Astrocyte of the cerebellum (primary cell): Measurements from ENCODE around the gene TMCO6.
A peak's percentile ranks its signal among the peaks of the same experiment; 100 is the strongest.
"Not testable (repeated sequence)": the region's sequence is repeated elsewhere in the genome, so short reads cannot be mapped to it uniquely, and the experiment has no call there.

ENCODE experiments used
- DNase-seq: peaks from one replicate; pipeline ENCODE4 v3.0.0-alpha.2; 2011; ENCODE audit warnings: low read depth
- H3K4me3 ChIP-seq: 2 replicates; pipeline ENCODE4 v1.5.1; 2011; ENCODE audit warnings: mild to moderate bottlenecking, low read depth, low read length, moderate library complexity
- CTCF ChIP-seq: IDR thresholded peaks from 2 replicates; pipeline ENCODE4 v1.5.1; 2012; ENCODE audit warnings: low read length, low read depth, moderate library complexity, mild to moderate bottlenecking; ENCODE audit errors: missing control alignments
- in situ Hi-C: cut with HindIII; loops from 2 replicates; pipeline ENCODE4 v1.10.0; 2017; ENCODE audit warnings: low sequenced_read_pairs

TMCO6 gene

GRCh38 chr5:140647042-140647419 is 7.8 kb downstream of the TMCO6 start:
- in situ Hi-C loops, result loop anchor here (5.0 kb wide), 1 partner anchor 105 kb away; no protein-coding TSS in a partner anchor
- no peak for DNase-seq
- no peak for TF ChIP-seq CTCF
- peak overlapping the region; percentile 61 for H3K4me3 ChIP-seq

- in situ Hi-C loops, result no loop called here
- TF ChIP-seq CTCF, result no peak
- no peak for DNase-seq
- no peak overlapping the region for H3K4me3 ChIP-seq
Measured at GRCh38 chr5:140658870-140659269, 19.6 kb downstream of the TMCO6 start.

GRCh38 chr5:140660371-140660770 is 21.1 kb downstream of the TMCO6 start:
- DNase-seq, in situ Hi-C loops, H3K4me3 ChIP-seq: not testable (repeated sequence)

- no peak for DNase-seq
- H3K4me3 ChIP-seq, result peak overlapping the region; percentile 86
- in situ Hi-C loops, result no loop called here
- no peak for TF ChIP-seq CTCF
Measured at GRCh38 chr5:140664030-140664358, 24.7 kb downstream of the TMCO6 start.

GRCh38 chr5:140664359-140665119 is 25.3 kb downstream of the TMCO6 start, which contains the start of gene WDR55:
WDR55 (plus strand) TSS chr5:140664904; CDS start chr5:140664913, 9 bp downstream.
- no peak for TF ChIP-seq CTCF
- peak within 1 kb of the TSS; percentile 86 for H3K4me3 ChIP-seq
- peak; percentile 67 for DNase-seq
- in situ Hi-C loops, result no loop called here

GRCh38 chr5:140671035-140671434 is 31.8 kb downstream of the TMCO6 start:
- H3K4me3 ChIP-seq, in situ Hi-C loops, DNase-seq: not testable (repeated sequence)

GRCh38 chr5:140671472-140672125 is 32.3 kb downstream of the TMCO6 start:
- no peak for DNase-seq
- in situ Hi-C loops, result no loop called here
- no peak for TF ChIP-seq CTCF
- H3K4me3 ChIP-seq, result no peak overlapping the region
